Gastrocnemius medialis (tissue), 4 donors: Measurements from ENCODE around the gene LIPT1.

ENCODE experiments used
- CTCF ChIP-seq, 5 experiments: fragments of 450-650 bp in 3 of 5; fragments of 200-600 bp in 2 of 5; sonication (generic) in 2 of 5; IDR thresholded peaks in 4 of 5; conservative IDR thresholded peaks in 1 of 5; 1 replicate in 4 of 5; 2 replicates in 1 of 5; pipeline ENCODE4 v1.5.1; 2016 to 2019; ENCODE audit warnings: antibody characterized with exemption in 5 of 5, mild to moderate bottlenecking in 3 of 5, moderate library complexity in 3 of 5
- POLR2A ChIP-seq, 2 donors: fragments of 450-650 bp; IDR thresholded peaks; one replicate each; pipeline ENCODE4 v1.6.1; 2017; ENCODE audit warnings: antibody characterized with exemption in 2 of 2, mild to moderate bottlenecking in 2 of 2, moderate library complexity in 2 of 2

DNA sequence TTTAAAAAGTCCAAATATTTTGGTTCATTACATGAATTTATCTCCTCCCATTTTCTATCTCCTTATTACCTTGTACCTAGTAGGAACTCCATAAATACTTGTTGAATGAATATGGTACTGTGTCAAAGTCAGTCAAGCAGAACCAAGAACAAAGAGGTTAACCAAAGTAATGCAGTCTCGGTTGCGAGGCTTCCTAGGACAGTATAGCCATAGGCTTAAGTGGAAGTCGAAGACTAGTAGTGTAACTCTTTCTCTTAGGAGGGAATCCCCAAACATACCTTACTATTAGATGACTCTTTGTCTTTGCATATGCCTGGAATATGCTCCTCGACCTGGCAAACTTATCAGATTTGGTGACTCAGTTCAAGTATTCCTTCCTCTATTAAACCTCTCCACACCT, 4.8 kb downstream of the LIPT1 start:
- TF ChIP-seq CTCF (IDR thresholded peaks at IDR 0.05 in 4 of 5, conservative IDR thresholded peaks at IDR 0.05 in 1 of 5) (no peak), POLR2A (IDR thresholded peaks at IDR 0.05) (no peak)
